NCI-H187 (cell line): ENCODE data around the gene ADGRE1.
"Not testable (repeated sequence)": the region's sequence is repeated elsewhere in the genome, so short reads cannot be mapped to it uniquely, and the experiment has no call there.

Experiments
- DNase-seq, 2 experiments: peaks; one replicate each; lab custom pipeline; 2025; lab: John Stamatoyannopoulos, UW

ADGRE1 gene, protein sequence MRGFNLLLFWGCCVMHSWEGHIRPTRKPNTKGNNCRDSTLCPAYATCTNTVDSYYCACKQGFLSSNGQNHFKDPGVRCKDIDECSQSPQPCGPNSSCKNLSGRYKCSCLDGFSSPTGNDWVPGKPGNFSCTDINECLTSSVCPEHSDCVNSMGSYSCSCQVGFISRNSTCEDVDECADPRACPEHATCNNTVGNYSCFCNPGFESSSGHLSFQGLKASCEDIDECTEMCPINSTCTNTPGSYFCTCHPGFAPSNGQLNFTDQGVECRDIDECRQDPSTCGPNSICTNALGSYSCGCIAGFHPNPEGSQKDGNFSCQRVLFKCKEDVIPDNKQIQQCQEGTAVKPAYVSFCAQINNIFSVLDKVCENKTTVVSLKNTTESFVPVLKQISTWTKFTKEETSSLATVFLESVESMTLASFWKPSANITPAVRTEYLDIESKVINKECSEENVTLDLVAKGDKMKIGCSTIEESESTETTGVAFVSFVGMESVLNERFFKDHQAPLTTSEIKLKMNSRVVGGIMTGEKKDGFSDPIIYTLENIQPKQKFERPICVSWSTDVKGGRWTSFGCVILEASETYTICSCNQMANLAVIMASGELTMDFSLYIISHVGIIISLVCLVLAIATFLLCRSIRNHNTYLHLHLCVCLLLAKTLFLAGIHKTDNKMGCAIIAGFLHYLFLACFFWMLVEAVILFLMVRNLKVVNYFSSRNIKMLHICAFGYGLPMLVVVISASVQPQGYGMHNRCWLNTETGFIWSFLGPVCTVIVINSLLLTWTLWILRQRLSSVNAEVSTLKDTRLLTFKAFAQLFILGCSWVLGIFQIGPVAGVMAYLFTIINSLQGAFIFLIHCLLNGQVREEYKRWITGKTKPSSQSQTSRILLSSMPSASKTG

GRCh38 chr19:6887316-6887715 is at the start of gene ADGRE1:
TSS of gene ADGRE1 (plus strand) at chr19:6887579. CDS start at chr19:6887609, 30 bp downstream.
- DNase-seq: no peak

GRCh38 chr19:6838062-6838655 is 49.2 kb upstream of the ADGRE1 start:
- no peak for DNase-seq

GRCh38 chr19:6842871-6843607 is 44.3 kb upstream of the ADGRE1 start:
- no peak for DNase-seq

DNA sequence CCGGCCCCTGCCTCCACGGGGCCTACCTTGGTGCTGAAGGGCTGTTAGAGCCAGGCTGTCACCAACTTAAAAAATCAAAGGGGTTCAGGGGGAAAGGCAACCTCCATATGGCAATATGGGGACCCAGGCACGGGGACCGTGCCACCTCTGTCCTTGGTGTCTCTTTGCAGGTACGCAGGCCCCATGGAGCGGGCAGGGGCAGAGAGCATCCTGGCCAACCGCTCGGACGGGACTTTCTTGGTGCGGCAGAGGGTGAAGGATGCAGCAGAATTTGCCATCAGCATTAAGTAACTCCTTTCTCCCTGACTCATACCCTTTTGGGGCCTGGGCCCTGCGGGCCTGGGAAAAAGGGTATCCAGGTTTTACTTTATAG is 39.6 kb upstream of the ADGRE1 start:
- no peak for DNase-seq

- no peak for DNase-seq
These were observed 38.4 kb upstream of the ADGRE1 start for GRCh38 chr19:6848986-6849385.

DNA sequence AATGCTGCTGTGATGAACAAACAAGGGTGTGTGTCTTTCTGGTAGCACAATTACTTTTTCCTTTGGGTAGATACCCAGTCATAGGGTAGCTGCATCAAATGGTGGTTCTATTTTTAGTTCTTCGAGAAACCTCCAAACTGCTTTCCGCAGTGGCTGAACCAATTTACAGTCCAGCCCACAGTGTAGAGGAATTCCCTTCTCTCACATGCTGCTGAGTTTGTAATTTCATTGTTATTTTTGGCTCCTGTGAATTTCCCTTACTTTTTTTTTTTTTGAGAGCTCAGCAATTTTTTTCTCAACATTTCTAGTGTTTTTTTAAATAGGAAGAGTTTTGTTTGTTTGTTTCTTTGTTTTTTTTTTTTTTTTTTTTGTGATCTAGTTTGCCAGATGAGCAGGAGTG is 37.5 kb upstream of the ADGRE1 start:
- no peak for DNase-seq

DNA sequence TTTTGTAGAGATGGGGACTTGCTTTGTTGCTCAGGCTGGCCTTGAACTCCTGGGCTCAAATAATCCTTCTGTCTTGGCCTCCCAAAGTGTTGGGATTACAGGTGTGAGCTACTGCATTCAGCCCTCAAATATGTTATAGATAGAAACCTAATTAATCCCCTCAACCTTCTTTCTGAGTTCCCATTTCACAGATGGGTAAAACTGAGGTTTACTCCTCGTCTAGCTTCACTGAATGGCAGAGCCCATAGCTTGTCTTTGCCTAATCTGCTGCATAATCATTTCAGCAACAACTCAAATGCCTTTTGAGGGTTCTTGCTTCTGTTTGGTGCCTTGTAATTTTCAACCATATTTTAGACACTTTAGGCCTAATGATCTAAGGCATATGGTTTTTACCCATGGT is 36.0 kb upstream of the ADGRE1 start:
- DNase-seq: no peak

- DNase-seq: no peak
These were observed 35.4 kb upstream of the ADGRE1 start for GRCh38 chr19:6852001-6852400.

DNA sequence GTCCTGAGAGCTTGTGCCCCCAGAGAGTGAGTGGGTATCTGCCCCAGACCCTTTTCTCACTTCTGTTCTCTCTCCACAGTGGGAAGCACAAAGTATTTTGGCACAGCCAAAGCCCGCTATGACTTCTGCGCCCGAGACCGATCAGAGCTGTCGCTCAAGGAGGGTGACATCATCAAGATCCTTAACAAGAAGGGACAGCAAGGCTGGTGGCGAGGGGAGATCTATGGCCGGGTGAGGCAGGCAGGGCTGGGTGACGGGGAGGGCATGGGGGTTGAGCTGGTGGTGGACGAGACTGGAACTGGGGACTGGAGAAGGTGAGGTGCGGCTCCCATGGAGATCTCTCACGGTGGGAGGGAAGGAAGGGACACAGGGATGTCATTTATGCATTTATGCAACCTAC is 33.5 kb upstream of the ADGRE1 start:
- no peak for DNase-seq

DNA sequence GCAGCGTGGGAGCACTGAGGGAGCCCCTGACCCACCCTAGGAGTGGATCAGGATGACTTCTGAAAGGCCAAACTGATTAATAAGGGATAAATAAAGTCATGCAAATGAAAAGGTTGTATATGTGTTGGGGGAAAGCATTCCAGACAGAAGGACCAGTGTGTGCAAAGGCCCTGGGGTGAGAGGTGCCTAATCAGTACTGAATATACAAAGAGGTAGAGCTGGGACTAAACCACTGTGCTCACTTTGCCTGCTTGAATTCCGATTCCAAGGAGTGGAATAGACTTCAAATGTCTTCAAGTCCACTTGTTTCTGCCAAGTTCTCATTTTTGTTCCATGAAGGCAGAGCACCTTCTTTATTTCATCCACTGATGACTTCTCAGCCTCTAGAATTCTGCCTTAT is 32.6 kb upstream of the ADGRE1 start:
- DNase-seq: no peak

DNA sequence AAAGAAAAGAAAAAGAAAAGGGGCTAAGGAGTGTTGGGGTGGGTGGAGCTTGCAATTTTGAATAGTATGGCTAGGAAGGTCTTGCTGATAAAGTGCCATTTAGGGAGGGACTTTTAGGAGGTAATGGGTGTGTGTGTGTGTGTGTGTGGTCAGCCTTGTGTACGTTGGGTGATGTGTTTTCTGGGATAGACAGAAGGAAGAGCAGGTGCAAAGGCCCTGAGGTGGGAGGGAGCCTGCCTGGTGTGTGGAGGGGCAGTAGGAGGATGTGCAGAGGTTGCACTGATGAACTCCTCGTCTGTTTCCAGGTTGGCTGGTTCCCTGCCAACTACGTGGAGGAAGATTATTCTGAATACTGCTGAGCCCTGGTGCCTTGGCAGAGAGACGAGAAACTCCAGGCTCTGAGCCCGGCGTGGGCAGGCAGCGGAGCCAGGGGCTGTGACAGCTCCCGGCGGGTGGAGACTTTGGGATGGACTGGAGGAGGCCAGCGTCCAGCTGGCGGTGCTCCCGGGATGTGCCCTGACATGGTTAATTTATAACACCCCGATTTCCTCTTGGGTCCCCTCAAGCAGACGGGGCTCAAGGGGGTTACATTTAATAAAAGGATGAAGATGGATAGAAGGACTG is 30.5 kb upstream of the ADGRE1 start:
- no peak for DNase-seq

DNA sequence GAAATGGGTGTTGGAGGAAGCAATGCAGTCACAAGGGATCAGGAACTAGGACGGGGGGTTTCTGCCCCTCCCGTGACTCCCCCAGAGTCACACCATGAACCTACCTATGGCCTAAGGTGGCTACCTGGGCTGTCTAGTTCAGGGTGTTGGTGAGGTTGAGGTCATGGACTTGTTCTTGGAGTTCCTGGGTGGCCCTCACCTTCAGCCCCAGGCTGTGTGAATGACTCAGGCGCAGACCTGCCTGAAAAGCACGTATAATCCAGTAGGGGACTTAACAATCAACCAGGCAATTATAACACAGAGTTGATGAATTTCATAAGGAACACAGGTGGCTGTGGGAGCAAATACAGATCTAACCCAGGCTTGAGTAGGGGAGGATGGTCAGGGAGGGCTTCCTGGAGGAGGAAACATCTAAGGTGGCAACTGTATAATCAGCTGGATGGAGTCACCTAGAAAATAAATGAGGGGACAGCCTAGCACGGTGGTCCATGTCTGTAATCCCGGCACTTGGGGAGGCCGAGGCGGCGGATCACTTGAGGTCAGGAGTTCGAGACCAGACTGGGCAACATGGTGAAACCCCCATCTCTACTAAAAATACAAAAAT is 25.6 kb upstream of the ADGRE1 start:
- no peak for DNase-seq

DNA sequence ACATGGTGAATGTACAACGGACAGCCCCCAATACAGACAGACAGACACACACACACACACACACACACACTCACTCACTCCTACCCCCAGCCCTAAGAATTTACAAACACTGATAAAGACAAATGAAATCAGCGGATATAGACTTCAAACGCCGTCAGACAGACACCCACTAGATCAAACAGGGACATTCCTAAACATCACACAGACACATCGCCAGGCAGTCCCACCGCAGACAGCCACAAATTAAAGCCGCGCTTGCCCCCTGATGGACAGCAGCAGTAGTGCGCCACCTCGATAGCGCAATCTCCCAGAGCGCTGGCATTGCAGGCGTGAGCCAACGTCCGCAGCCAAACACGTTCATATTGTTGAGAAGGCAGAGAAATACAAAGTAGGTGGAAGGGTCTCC is 24.7 kb upstream of the ADGRE1 start:
- no peak for DNase-seq

- no peak for DNase-seq
These were observed 22.9 kb upstream of the ADGRE1 start for GRCh38 chr19:6864325-6864940.

- DNase-seq: no peak
These were observed 21.5 kb upstream of the ADGRE1 start for GRCh38 chr19:6865849-6866248.

GRCh38 chr19:6866741-6867151 is 20.6 kb upstream of the ADGRE1 start:
- no peak for DNase-seq

DNA sequence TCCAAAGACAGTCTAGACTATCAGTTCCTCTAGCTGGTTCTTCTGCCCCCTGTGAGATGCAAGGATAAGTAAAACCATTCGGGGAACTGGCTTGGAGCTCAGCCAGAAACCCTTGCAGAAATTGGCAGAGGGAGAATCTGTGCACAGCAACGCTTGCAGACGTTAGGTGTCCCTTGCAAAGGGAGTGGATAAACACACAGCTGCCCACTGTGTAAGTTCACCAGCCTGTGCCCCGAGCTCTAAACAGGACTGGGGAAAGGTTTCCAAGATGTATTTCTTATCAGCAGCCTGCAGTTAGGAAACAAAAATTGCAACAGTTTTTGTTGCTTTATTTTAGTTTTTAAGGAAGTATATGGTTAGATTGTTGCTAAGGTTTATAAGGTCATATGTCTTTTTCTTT is 19.0 kb upstream of the ADGRE1 start:
- no peak for DNase-seq

- not testable (repeated sequence) for DNase-seq
These were observed 18.1 kb upstream of the ADGRE1 start for GRCh38 chr19:6869151-6869882.

DNA sequence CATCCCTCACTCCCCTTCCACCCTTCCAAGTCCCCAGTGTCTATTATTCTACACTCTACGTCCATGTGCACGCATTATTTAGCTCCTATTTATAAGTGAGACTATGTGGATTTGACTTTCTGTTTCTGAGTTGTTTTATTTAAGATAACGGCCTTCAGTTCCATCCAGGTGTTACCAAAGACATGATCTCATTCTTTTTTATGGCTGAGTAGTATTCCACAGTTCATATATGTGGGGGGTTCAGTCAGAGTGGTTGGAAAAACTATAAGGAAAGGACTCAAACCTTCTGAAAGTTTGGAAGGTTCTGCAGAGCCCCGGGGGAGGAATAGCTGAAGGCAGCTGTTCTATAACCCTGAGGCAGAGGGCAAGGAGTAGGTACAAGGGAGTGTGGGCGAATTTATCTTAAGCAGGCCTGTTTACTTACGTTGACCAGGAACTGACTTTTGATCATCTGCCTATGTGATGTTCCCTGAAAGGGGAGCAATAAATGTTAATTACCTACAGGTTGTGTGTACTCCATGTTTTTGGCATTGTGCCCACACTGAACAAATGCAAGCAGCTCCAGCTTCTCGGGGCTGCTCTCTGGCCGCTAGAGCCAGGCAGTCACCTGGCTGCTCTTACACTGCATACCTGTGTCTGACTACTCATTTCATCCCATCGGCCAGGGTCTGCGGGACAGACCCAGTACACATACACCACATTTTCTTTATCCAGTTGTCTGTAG is 13.5 kb upstream of the ADGRE1 start:
- DNase-seq: no peak
